ENCODE results near the gene OR5B21. TPM values are rescaled to one million over a fixed set of nuclear protein-coding genes. Genes with fewer than 3 reads are reported as not detected.

Gene OR5B21
- total RNA-seq, 1 donor, result not detected

DNA sequence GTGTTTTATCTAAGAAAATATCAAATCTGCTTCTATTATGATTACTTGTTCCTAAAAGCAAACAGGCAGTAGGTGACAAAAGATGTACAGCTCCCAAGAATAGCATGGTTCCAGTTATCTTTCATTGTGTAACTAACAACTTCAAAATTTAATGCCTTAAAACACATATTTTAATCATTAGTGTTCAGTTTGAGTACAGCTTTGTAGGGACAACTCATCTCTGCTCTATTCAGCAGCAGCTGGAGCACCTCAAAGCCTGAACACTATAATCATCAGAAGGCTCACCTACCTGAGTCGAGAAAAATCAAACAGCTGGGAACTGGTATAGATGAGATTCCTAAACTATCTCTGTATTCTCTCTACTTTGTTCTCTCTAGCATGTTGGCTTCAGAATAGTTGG lies 41.6 kb downstream of the OR5B21 start:
- Histone ChIP-seq H3K27me3 (ENCODE audit: insufficient read depth, low read length) (no peaks in the 10 kb centered on the region), H3K4me2 (ENCODE audit: insufficient read depth, low read length) (no peak overlapping the region)
- DNase-seq (ENCODE audit: insufficient read length, low spot score, missing footprints), result peak; percentile 3

GRCh38 chr11:58465690-58466089 lies 42.2 kb downstream of the OR5B21 start:
- Histone ChIP-seq H3K36me3 (ENCODE audit: insufficient read depth, low read length) (no peaks in the 10 kb centered on the region), H3K27me3 (ENCODE audit: insufficient read depth, low read length) (no peaks in the 10 kb centered on the region), H2AFZ (ENCODE audit: low read length) (no peak overlapping the region), H4K20me1 (ENCODE audit: insufficient read depth, low read length) (no peaks in the 10 kb centered on the region), H3K27ac (ENCODE audit: low read depth, low read length) (no peak overlapping the region), H3K9me3 (ENCODE audit: low read depth, low read length) (no peaks in the 10 kb centered on the region), H3K4me1 (ENCODE audit: insufficient read depth, low read length) (no peaks in the 10 kb centered on the region), H3K4me3 (ENCODE audit: insufficient read depth, low read length) (no peak overlapping the region), H3K4me2 (ENCODE audit: insufficient read depth, low read length) (no peak overlapping the region), H3K79me2 (ENCODE audit: insufficient read depth, low read length) (no peaks in the 10 kb centered on the region)
- TF ChIP-seq CTCF (IDR thresholded peaks at IDR 0.05; ENCODE audit: extremely low read depth, low read depth, low read length), result no peak
- no peak for DNase-seq (ENCODE audit: insufficient read length, low spot score, missing footprints)

More for the DNA sequence above, 41.6 kb downstream of the OR5B21 start:
- Histone ChIP-seq H3K4me3 (ENCODE audit: insufficient read depth, low read length) (no peak overlapping the region), H3K79me2 (ENCODE audit: insufficient read depth, low read length) (no peaks in the 10 kb centered on the region), H3K36me3 (ENCODE audit: insufficient read depth, low read length) (no peaks in the 10 kb centered on the region), H3K9me3 (ENCODE audit: low read depth, low read length) (no peaks in the 10 kb centered on the region), H3K4me1 (ENCODE audit: insufficient read depth, low read length) (no peaks in the 10 kb centered on the region), H2AFZ (ENCODE audit: low read length) (no peak overlapping the region), H3K27ac (ENCODE audit: low read depth, low read length) (no peak overlapping the region), H4K20me1 (ENCODE audit: insufficient read depth, low read length) (no peaks in the 10 kb centered on the region)
- no peak for TF ChIP-seq CTCF (IDR thresholded peaks at IDR 0.05; ENCODE audit: extremely low read depth, low read depth, low read length)

Other genes starting within 250 kb of the OR5B21 start
- gene OR10W1, start 239.8 kb downstream of the OR5B21 start, total RNA-seq, result not detected in 2 replicates
- not detected in 2 replicates for gene OR5B17, start 149.0 kb downstream of the OR5B21 start, total RNA-seq
- gene OR5B3, start 101.2 kb downstream of the OR5B21 start, total RNA-seq, result not detected in 2 replicates
- not detected in 2 replicates for gene OR5B2, start 80.0 kb downstream of the OR5B21 start, total RNA-seq
- gene OR5B12, start 65.9 kb downstream of the OR5B21 start, total RNA-seq, result not detected in 2 replicates
- gene LPXN, start 67.8 kb upstream of the OR5B21 start, total RNA-seq, result 8.5 and 14.5 TPM in 2 replicates
- 61.2 and 62.5 TPM in 2 replicates for gene ZFP91, start 71.0 kb upstream of the OR5B21 start, total RNA-seq
- 1.4 and 1.8 TPM in 2 replicates for gene CNTF, start 114.6 kb upstream of the OR5B21 start, total RNA-seq
- not detected in 2 replicates for gene GLYAT, start 223.8 kb upstream of the OR5B21 start, total RNA-seq